ENCODE measurements around the gene WBP2.

DNA sequence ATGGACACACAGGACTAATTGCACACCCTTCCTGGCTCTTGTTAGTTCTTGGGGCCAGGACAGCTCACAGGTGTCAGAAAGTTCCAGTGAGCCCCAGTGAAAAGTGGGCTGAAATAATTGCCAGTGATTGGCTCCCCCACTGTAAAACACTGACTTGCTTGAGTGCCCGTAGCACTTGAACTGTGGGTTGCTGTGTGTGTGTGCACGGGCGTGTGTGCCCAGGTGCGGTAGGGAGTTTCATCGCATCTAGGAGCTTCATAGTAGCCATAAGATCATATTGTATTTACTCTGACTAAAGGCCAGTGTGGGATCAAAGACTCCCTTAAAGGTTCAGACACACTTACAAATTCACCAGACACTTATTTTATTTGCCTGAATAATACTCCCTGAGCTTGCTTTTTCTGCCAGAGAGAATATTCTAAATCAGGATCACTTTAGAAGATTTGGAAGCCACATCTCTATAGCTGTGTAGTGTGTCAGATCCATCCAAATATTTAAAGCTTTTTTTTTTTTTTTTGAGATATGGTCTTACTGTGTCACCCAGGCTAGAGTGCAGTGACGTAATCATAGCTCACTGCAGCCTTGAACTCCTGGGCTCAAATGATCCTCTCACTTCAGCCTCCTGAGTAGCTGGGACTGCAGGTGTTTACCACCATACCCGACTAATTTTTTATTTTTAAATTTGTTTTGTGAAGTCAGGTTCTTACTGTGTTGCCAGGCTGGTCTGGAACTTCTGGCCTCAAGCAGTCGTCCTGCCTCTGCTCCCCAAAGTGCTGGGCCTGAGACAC is 59.1 kb downstream of the WBP2 start:
- no peak for TF ChIP-seq POLR2A (IDR thresholded peaks at IDR 0.05)
- TF ChIP-seq, protein P1, sequence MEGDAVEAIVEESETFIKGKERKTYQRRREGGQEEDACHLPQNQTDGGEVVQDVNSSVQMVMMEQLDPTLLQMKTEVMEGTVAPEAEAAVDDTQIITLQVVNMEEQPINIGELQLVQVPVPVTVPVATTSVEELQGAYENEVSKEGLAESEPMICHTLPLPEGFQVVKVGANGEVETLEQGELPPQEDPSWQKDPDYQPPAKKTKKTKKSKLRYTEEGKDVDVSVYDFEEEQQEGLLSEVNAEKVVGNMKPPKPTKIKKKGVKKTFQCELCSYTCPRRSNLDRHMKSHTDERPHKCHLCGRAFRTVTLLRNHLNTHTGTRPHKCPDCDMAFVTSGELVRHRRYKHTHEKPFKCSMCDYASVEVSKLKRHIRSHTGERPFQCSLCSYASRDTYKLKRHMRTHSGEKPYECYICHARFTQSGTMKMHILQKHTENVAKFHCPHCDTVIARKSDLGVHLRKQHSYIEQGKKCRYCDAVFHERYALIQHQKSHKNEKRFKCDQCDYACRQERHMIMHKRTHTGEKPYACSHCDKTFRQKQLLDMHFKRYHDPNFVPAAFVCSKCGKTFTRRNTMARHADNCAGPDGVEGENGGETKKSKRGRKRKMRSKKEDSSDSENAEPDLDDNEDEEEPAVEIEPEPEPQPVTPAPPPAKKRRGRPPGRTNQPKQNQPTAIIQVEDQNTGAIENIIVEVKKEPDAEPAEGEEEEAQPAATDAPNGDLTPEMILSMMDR (IDR thresholded peaks at IDR 0.05): no peak

All from transverse colon (tissue), 3 donors.